HEK293 (cell line): ENCODE results near the gene NFATC1.

Experiments
- CTCF ChIA-PET: fragments of 350-600 bp; formaldehyde crosslinking; extraction: SDS; loops from one replicate; lab custom pipeline; 2021; ENCODE audit warnings: antibody characterized with exemption; lab: Yijun Ruan, JAX
- POLR2A ChIA-PET: fragments of 300-600 bp; formaldehyde crosslinking; extraction: SDS; loops from one replicate; lab custom pipeline; 2020; ENCODE audit warnings: antibody characterized with exemption, inconsistent platforms; lab: Yijun Ruan, JAX
- H3K27ac ChIP-seq: fragments of 200-500 bp; sonication (Bioruptor generic); 2 replicates; pipeline ENCODE4 v1.5.1; 2014; ENCODE audit warnings: low read depth, low read length, control low read depth, inconsistent platforms; ENCODE audit errors: extremely low read depth
- H3K36me3 ChIP-seq, 2 experiments: fragments of 200-500 bp in 1 of 2; sonication (Bioruptor generic) in 1 of 2; 1 replicate in 1 of 2; 2 replicates in 1 of 2; pipeline ENCODE4 v1.5.1; 2014 to 2017; ENCODE audit warnings: inconsistent platforms in 2 of 2, low read length in 2 of 2; ENCODE audit not compliant: control insufficient read depth in 2 of 2, insufficient read depth in 1 of 2
- H3K4me1 ChIP-seq: fragments of 200-500 bp; sonication (Bioruptor generic); 2 replicates; pipeline ENCODE4 v1.5.1; 2014; ENCODE audit warnings: mild to moderate bottlenecking, low read length, inconsistent platforms; ENCODE audit not compliant: control insufficient read depth, insufficient read depth
- H3K4me3 ChIP-seq: 2 replicates; pipeline ENCODE4 v1.5.1; 2011; ENCODE audit warnings: low read depth, mild to moderate bottlenecking, control low read depth, low read length, moderate library complexity
- H3K9me3 ChIP-seq: fragments of 200-500 bp; sonication (Bioruptor generic); 2 replicates; pipeline ENCODE4 v1.5.1; 2014; ENCODE audit warnings: low read depth, low read length, inconsistent platforms; ENCODE audit not compliant: control insufficient read depth, insufficient read depth
- GFI1B ChIP-seq: fragments of 450-650 bp; formaldehyde crosslinking; IDR thresholded peaks from 2 replicates; pipeline ENCODE4 v1.5.1; 2016; ENCODE audit warnings: missing biosample characterization, missing genetic modification characterization
- HIC1 ChIP-seq: fragments of 450-650 bp; formaldehyde crosslinking; IDR thresholded peaks from 2 replicates; pipeline ENCODE4 v1.5.1; 2016; ENCODE audit warnings: missing biosample characterization, missing genetic modification characterization
- KLF7 ChIP-seq: fragments of 450-650 bp; formaldehyde crosslinking; IDR thresholded peaks from 2 replicates; pipeline ENCODE4 v1.5.1; 2016; ENCODE audit warnings: missing biosample characterization, missing genetic modification characterization, borderline replicate concordance
- SP7 ChIP-seq: fragments of 450-650 bp; formaldehyde crosslinking; IDR thresholded peaks from 2 replicates; pipeline ENCODE4 v1.5.1; 2016; ENCODE audit warnings: missing biosample characterization, missing genetic modification characterization
- ZBTB1 ChIP-seq: fragments of 450-650 bp; formaldehyde crosslinking; IDR thresholded peaks from 2 replicates; pipeline ENCODE4 v1.5.1; 2016; ENCODE audit warnings: missing biosample characterization, missing genetic modification characterization
- ZNF133 ChIP-seq: fragments of 450-650 bp; formaldehyde crosslinking; IDR thresholded peaks from 2 replicates; pipeline ENCODE4 v1.5.1; 2016; ENCODE audit warnings: missing biosample characterization, missing genetic modification characterization
- ZNF146 ChIP-seq: fragments of 450-650 bp; formaldehyde crosslinking; IDR thresholded peaks from 2 replicates; pipeline ENCODE4 v1.5.1; 2016; ENCODE audit warnings: missing biosample characterization, missing genetic modification characterization
- ZNF169 ChIP-seq: fragments of 450-650 bp; formaldehyde crosslinking; IDR thresholded peaks from 2 replicates; pipeline ENCODE4 v1.5.1; 2016; ENCODE audit warnings: missing biosample characterization, missing genetic modification characterization
- ZNF26 ChIP-seq: fragments of 450-650 bp; formaldehyde crosslinking; IDR thresholded peaks from 2 replicates; pipeline ENCODE4 v1.5.1; 2016; ENCODE audit warnings: missing biosample characterization, missing genetic modification characterization
- ZNF433 ChIP-seq: fragments of 450-650 bp; formaldehyde crosslinking; IDR thresholded peaks from 2 replicates; pipeline ENCODE4 v1.5.1; 2016; ENCODE audit warnings: missing biosample characterization, missing genetic modification characterization, low read depth
- ZNF561 ChIP-seq: fragments of 450-650 bp; IDR thresholded peaks from 2 replicates; pipeline ENCODE4 v1.5.1; 2018; ENCODE audit warnings: missing biosample characterization, missing genetic modification characterization, borderline replicate concordance
- ZNF585B ChIP-seq: fragments of 450-650 bp; formaldehyde crosslinking; IDR thresholded peaks from 2 replicates; pipeline ENCODE4 v1.5.1; 2016; ENCODE audit warnings: missing biosample characterization, missing genetic modification characterization
- ZNF626 ChIP-seq: fragments of 450-650 bp; sonication (Bioruptor Pico); formaldehyde crosslinking; IDR thresholded peaks from 2 replicates; pipeline ENCODE4 v1.5.1; 2018; ENCODE audit warnings: missing biosample characterization, missing genetic modification characterization, inconsistent platforms
- ZNF629 ChIP-seq: fragments of 450-650 bp; formaldehyde crosslinking; IDR thresholded peaks from 2 replicates; pipeline ENCODE4 v1.5.1; 2017; ENCODE audit warnings: missing biosample characterization, missing genetic modification characterization
- ZNF654 ChIP-seq: fragments of 450-650 bp; formaldehyde crosslinking; IDR thresholded peaks from 2 replicates; pipeline ENCODE4 v1.5.1; 2016; ENCODE audit warnings: low read depth, missing biosample characterization, missing genetic modification characterization
- ZNF664 ChIP-seq: fragments of 450-650 bp; formaldehyde crosslinking; IDR thresholded peaks from 2 replicates; pipeline ENCODE4 v1.5.1; 2016; ENCODE audit warnings: missing biosample characterization, missing genetic modification characterization
- ZNF747 ChIP-seq: fragments of 450-650 bp; formaldehyde crosslinking; IDR thresholded peaks from 2 replicates; pipeline ENCODE4 v1.5.1; 2016; ENCODE audit warnings: missing biosample characterization, missing genetic modification characterization
- ZNF792 ChIP-seq: fragments of 450-650 bp; formaldehyde crosslinking; IDR thresholded peaks from 2 replicates; pipeline ENCODE4 v1.5.1; 2016; ENCODE audit warnings: missing biosample characterization, missing genetic modification characterization
- ZSCAN30 ChIP-seq: fragments of 450-650 bp; IDR thresholded peaks from 2 replicates; pipeline ENCODE4 v1.5.1; 2018; ENCODE audit warnings: missing biosample characterization, mild to moderate bottlenecking, missing genetic modification characterization, moderate library complexity
- TF ChIP-seq, protein P1 (sequence below): fragments of 450-650 bp; formaldehyde crosslinking; IDR thresholded peaks from 2 replicates; pipeline ENCODE4 v1.5.1; 2016; ENCODE audit warnings: missing biosample characterization, missing genetic modification characterization
- TF ChIP-seq, protein P2 (sequence below): fragments of 450-650 bp; formaldehyde crosslinking; IDR thresholded peaks from 2 replicates; pipeline ENCODE4 v1.5.1; 2016; ENCODE audit warnings: missing biosample characterization, missing genetic modification characterization
- TF ChIP-seq, protein P3 (sequence below): fragments of 450-650 bp; formaldehyde crosslinking; IDR thresholded peaks from 2 replicates; pipeline ENCODE4 v1.5.1; 2016; ENCODE audit warnings: missing biosample characterization, missing genetic modification characterization

The NFATC1 gene

DNA sequence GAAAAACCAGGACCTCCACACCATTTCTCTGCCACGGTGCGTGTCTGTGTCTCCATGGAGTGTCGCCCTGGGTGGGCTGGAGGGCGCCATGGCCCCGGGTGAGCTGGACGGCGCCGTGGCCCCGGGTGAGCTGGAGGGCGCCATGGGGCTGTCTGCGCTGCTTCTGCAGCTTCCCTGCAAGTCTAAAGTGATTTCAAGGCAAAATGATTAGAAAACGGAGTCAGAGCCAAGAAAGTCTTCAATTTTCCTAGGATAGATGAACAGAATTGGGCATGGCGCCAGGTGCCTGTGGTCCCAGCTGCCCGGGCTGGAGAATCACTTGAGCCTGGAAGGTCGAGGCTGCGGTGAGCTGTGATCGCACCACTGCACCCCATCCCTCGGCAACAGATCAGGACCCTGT lies 27.7 kb upstream of the NFATC1 start:
- no peaks in the 10 kb centered on the region for H3K9me3 ChIP-seq
- CTCF ChIA-PET: interaction anchor here (1.2 kb wide), 1 partner anchor 12 kb away, joined by 5 read pairs; no protein-coding TSS in a partner anchor
- H3K4me1 ChIP-seq: no peaks in the 10 kb centered on the region
- TF ChIP-seq ZNF26 (tag by site-specific recombination): no peak
- TF ChIP-seq ZNF626 (tag by site-specific recombination): no peak
- TF ChIP-seq ZNF169: no peak
- no peak for TF ChIP-seq ZNF792 (tag by site-specific recombination)
- TF ChIP-seq KLF7 (tag by site-specific recombination): no peak
- TF ChIP-seq ZBTB1 (tag by site-specific recombination): no peak
- TF ChIP-seq ZNF561: no peak
- TF ChIP-seq ZNF747 (tag by site-specific recombination): no peak
- no peak for TF ChIP-seq ZNF146 (tag by site-specific recombination)
- TF ChIP-seq, protein P1, sequence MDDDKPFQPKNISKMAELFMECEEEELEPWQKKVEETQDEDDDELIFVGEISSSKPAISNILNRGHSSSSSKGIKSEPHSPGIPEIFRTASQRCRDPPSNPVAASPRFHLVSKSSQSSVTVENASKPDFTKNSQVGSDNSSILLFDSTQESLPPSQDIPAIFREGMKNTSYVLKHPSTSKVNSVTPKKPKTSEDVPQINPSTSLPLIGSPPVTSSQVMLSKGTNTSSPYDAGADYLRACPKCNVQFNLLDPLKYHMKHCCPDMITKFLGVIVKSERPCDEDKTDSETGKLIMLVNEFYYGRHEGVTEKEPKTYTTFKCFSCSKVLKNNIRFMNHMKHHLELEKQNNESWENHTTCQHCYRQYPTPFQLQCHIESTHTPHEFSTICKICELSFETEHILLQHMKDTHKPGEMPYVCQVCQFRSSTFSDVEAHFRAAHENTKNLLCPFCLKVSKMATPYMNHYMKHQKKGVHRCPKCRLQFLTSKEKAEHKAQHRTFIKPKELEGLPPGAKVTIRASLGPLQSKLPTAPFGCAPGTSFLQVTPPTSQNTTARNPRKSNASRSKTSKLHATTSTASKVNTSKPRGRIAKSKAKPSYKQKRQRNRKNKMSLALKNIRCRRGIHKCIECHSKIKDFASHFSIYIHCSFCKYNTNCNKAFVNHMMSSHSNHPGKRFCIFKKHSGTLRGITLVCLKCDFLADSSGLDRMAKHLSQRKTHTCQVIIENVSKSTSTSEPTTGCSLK (tag by site-specific recombination): no peak
- TF ChIP-seq HIC1: no peak
- TF ChIP-seq ZNF654 (tag by site-specific recombination): no peak
- no peak overlapping the region for H3K27ac ChIP-seq
- POLR2A ChIA-PET: no interaction called here
- H3K4me3 ChIP-seq: no peak overlapping the region
- no peaks in the 10 kb centered on the region for H3K36me3 ChIP-seq

- CTCF ChIA-PET: interaction anchor here (0.7 to 1.2 kb wide), 2 partner anchors 12 to 624 kb away, joined by 3 to 5 read pairs; no protein-coding TSS in a partner anchor
- H3K4me3 ChIP-seq: no peak overlapping the region
- no peak overlapping the region for H3K27ac ChIP-seq
- no peaks in the 10 kb centered on the region for H3K9me3 ChIP-seq
- no peaks in the 10 kb centered on the region for H3K4me1 ChIP-seq
- POLR2A ChIA-PET: no interaction called here
- H3K36me3 ChIP-seq: no peaks in the 10 kb centered on the region
- TF ChIP-seq ZNF664 (no peak), ZNF629 (tag by site-specific recombination) (no peak), ZNF585B (tag by site-specific recombination) (no peak), GFI1B (tag by site-specific recombination) (no peak), ZNF747 (tag by site-specific recombination) (no peak), ZNF133 (tag by site-specific recombination) (no peak), SP7 (no peak), ZNF433 (tag by site-specific recombination) (no peak), ZSCAN30 (no peak)
- TF ChIP-seq, protein P2, sequence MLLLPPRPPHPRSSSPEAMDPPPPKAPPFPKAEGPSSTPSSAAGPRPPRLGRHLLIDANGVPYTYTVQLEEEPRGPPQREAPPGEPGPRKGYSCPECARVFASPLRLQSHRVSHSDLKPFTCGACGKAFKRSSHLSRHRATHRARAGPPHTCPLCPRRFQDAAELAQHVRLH (tag by site-specific recombination): no peak
- TF ChIP-seq, protein P3, sequence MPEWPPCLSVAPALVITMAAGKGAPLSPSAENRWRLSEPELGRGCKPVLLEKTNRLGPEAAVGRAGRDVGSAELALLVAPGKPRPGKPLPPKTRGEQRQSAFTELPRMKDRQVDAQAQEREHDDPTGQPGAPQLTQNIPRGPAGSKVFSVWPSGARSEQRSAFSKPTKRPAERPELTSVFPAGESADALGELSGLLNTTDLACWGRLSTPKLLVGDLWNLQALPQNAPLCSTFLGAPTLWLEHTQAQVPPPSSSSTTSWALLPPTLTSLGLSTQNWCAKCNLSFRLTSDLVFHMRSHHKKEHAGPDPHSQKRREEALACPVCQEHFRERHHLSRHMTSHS (tag by site-specific recombination): no peak
Measured at GRCh38 chr18:79368681-79369080, 27.0 kb upstream of the NFATC1 start.
